T-helper 1 cell (primary cell): Measurements from ENCODE around the gene PALM.
"Not testable (repeated sequence)": the region's sequence is repeated elsewhere in the genome, so short reads cannot be mapped to it uniquely, and the experiment has no call there.

Experiments used
- DNase-seq, 5 donors: peaks; one replicate each; pipeline ENCODE4 v3.0.0-alpha.2; 2012 to 2020

Gene PALM

GRCh38 chr19:732148-733069 lies 23.7 kb downstream of the PALM start:
- no peak for DNase-seq

GRCh38 chr19:734716-735115 lies 26.0 kb downstream of the PALM start:
- DNase-seq = no peak

- no peak for DNase-seq
These were observed 27.4 kb downstream of the PALM start for GRCh38 chr19:736125-736524.

- DNase-seq = peak; percentile 21 to 48 (median 42)
These were observed 28.9 kb downstream of the PALM start for GRCh38 chr19:737591-738093.

- no peak for DNase-seq
These were observed 29.9 kb downstream of the PALM start for GRCh38 chr19:738509-739128.

DNA sequence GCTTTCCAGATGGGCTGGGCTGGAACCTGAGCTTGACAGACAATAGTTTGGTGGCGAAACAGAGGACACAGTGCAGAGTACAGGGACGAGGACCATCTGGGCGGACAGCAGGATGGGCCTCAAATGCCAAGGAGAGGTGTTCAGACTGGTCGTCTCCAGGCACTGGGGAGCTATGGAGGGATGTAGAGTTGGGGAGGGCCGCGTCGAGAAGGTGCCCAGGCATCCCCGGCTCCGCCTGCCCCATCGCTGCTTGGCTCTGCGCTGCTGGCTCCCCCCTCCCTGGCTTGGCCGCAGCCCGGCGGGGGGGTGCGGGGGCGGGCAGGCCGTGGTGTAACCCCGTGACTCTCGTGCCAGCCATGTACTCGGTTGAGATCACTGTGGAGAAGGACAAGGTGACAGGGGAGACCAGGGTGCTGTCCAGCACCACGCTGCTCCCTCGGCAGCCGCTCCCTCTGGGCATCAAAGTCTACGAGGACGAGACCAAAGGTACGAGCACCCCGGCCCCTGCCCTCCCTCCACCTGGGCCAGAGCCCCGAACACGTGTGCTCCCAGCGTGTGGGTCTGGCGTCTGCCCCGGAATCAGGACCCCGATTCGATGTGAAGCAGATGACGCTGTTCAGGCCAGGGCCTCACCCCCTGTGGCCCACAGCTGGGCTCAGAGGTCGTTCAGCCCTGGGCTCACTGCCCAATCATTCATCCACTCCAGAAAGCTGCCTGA lies 31.4 kb downstream of the PALM start:
- no peak for DNase-seq

- DNase-seq = not testable (repeated sequence)
These were observed 32.2 kb downstream of the PALM start for GRCh38 chr19:740816-741505.

GRCh38 chr19:741506-742131 lies 32.9 kb downstream of the PALM start:
- DNase-seq = peak in 1 of 5 donors; percentile 11

- DNase-seq = no peak
These were observed 33.9 kb downstream of the PALM start for GRCh38 chr19:742540-743075.

- DNase-seq = no peak
These were observed 34.5 kb downstream of the PALM start for GRCh38 chr19:743168-743687.

DNA sequence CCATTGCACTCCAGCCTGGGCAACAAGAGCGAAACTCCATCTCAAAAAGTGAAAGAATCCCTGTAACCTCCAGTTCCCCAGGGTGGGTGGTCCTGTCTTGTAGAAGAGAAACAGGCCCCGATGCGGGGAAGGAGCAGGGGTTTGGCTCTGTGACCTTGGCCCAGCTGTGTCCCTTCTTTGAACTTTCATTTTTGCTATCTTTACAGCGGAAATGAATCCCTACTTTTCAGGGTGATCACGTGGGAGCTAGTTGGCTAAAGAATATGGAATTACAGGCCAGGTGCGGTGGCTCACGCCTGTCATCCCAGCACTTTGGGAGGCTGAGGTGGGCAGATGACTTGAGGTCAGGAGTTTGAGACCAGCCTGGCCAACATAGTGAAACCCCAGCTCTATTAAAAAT lies 36.4 kb downstream of the PALM start:
- DNase-seq = not testable (repeated sequence)

DNA sequence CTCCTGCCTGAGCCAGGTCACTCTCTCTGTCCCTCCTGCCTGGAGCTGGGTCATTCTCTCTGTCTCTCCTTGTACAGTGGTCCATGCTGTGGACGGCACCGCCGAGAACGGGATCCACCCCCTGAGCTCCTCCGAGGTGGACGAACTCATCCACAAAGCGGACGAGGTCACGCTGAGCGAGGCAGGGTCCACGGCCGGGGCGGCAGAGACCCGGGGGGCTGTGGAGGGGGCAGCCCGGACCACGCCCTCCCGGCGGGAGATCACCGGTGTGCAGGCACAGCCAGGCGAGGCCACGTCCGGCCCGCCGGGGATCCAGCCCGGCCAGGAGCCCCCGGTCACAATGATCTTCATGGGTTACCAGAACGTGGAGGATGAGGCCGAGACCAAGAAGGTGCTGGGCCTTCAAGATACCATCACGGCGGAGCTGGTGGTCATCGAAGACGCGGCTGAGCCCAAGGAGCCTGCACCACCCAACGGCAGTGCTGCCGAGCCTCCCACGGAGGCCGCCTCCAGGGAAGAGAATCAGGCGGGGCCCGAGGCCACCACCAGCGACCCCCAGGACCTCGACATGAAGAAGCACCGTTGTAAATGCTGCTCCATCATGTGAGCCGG lies 37.6 kb downstream of the PALM start:
- DNase-seq = no peak

DNA sequence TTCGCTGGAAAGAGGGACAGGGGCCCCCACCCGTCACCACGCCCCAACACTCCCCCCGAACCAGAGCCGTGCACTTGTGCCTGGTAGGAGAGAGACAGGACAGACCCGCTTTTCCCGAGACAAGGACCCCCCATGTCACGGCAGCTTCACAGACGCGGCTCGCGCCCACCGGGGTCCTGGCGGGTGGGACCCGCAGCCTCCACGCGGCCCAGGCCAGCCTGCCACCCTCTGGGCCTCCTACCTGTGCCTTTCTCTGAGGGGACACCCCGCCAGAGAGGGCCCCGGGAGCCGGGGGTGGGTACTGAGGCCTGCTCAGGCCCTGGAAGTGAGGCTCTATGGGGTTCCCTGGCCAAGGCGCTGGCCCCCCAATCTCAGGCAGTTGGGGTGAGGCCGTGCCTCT lies 38.2 kb downstream of the PALM start:
- no peak for DNase-seq

GRCh38 chr19:747432-748273 lies 38.9 kb downstream of the PALM start:
- DNase-seq = no peak

- DNase-seq = no peak
These were observed 39.5 kb downstream of the PALM start for GRCh38 chr19:748274-748598.

DNA sequence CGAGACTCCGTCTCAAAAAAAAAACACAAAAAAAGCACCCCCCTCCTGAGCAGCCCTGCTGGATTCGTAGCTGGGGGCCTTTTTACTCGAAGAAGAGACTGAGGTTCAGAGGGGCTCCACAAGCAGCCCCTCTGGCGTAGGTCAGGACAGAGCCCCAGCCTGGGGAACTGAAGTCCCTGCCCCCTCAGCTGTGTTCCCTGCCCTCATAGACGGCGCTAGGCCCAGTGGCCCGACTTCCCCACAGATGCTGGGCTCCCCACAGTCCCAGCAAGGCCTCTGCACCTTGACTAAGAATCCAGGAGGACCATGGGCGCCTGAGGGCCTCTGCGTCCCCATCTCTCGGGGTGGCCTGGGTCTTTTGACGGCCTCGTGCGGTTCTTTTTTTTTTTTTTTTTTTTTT lies 41.1 kb downstream of the PALM start:
- no peak for DNase-seq

- no peak for DNase-seq
These were observed 42.1 kb downstream of the PALM start, which contains the start of gene MISP for GRCh38 chr19:750640-751423. Gene MISP, plus strand, starts transcription at chr19:751112. Its CDS starts 5,835 bp downstream, at chr19:756947.

DNA sequence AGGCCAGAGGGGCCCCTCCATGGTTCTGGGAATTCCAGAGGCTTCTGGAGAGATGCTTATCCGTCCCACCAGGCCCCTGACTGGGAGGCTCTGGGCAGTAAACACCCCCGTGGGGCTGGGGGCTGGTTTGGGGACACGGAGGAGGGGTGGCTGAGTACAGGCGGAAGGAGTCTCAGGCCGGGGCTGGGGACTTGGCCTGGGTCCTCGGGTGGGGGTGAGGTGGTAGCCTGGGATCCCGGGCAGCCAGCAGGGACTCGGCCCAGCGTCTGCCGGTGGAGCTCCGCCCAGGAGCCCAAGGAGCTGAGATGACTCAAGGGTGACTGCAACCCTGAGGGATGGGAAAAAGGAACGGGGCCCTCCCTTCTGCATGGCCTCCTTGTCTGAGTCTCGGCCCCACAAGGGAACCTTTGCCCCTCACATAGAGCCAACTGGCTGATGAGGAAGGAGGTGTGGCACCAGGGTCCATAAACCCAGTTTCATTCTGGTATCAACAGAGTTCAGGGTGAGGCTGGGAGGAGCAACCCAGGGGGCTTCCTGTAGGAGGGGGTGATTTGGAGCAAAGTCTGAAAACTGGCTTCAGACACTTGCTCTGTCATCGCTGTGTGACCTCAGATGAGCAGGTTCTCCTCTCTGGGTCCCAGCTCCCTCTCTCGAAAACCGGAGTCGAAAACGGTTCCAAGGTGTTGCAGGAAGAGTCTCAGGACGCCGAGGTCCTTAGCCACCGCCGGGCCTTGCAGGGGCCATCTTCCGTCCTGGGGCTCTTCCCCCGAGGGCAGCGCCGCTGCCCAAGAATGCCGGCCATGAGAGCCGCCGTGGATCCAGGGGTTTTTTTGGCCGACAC lies 43.0 kb downstream of the PALM start:
- no peak for DNase-seq
